GM21576 (cell line): ENCODE results near the gene CDH4.

Experiments used
- ATAC-seq: cut with Tn5 transposase; IDR thresholded peaks from one replicate; pipeline ENCODE4 v1.9.1; 2021; ENCODE audit warnings: mild to moderate bottlenecking, moderate library complexity; ENCODE audit not compliant: unreplicated experiment

Gene CDH4

GRCh38 chr20:61927826-61928541 lies 675.9 kb downstream of the CDH4 start:
- no peak for ATAC-seq

- no peak for ATAC-seq
Observed at GRCh38 chr20:61929561-61929960, 677.5 kb downstream of the CDH4 start.

GRCh38 chr20:61929971-61930666 lies 678.1 kb downstream of the CDH4 start:
- ATAC-seq: no peak

- ATAC-seq: no peak
Observed at GRCh38 chr20:61930776-61931475, 678.9 kb downstream of the CDH4 start.

- no peak for ATAC-seq
Observed at GRCh38 chr20:61931476-61932198, 679.6 kb downstream of the CDH4 start.

- ATAC-seq: no peak
Observed at GRCh38 chr20:61932199-61932592, 680.1 kb downstream of the CDH4 start.

- ATAC-seq: no peak
Observed at GRCh38 chr20:61932711-61933480, 680.8 kb downstream of the CDH4 start.

- ATAC-seq: no peak
Observed at GRCh38 chr20:61933481-61933950, 681.5 kb downstream of the CDH4 start.

- no peak for ATAC-seq
Observed at GRCh38 chr20:61933951-61934715, 682.1 kb downstream of the CDH4 start.

GRCh38 chr20:61934716-61935530 lies 682.9 kb downstream of the CDH4 start:
- ATAC-seq: no peak

- ATAC-seq: no peak
Observed at GRCh38 chr20:61935926-61936700, 684.1 kb downstream of the CDH4 start.

GRCh38 chr20:61936701-61937131 lies 684.7 kb downstream of the CDH4 start:
- no peak for ATAC-seq

- no peak for ATAC-seq
Observed at GRCh38 chr20:61937146-61937962, 685.3 kb downstream of the CDH4 start.

GRCh38 chr20:61937963-61938838 lies 686.1 kb downstream of the CDH4 start:
- no peak for ATAC-seq

- ATAC-seq: no peak
Observed at GRCh38 chr20:61938839-61939690, 687.0 kb downstream of the CDH4 start.
